COR-L47 (cell line): ENCODE measurements around the gene SLC18B1.
"Not testable (repeated sequence)": the region's sequence is repeated elsewhere in the genome, so short reads cannot be mapped to it uniquely, and the experiment has no call there.

Experiments
- DNase-seq: peaks from one replicate; lab custom pipeline; 2025; lab: John Stamatoyannopoulos, UW

Gene SLC18B1

DNA sequence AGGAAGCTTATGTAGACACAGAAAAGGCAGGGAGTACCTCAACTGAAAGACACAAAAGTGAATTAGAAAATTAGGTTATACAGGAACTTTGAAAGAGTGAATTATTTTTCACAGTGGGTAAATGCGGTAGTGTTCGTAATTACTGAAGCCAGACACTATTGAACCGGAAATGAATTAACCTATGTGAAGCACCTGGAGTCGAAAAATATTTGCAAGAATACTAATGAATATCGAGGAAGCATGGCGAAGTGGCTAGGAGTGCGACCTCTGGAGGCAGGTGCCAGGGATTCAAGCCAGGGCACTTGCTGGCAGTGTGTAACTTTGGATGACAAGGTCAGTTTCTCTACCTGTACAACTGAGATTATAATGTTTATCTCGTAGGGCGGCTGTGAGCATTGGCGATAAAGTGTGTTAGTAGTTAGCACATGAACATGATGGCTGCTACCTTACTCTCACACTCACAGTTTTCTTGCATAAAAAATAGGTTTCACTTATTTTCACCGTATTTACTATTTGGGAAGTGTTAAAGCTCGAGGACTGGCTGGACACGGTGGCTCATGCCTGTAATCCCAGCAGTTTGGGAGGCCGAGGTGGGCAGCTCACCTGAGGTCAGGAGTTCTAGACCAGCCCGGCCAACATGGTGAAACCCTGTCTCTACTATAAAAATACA, 567 bp upstream of the SLC18B1 start:
- DNase-seq, result peak; percentile 42

DNA sequence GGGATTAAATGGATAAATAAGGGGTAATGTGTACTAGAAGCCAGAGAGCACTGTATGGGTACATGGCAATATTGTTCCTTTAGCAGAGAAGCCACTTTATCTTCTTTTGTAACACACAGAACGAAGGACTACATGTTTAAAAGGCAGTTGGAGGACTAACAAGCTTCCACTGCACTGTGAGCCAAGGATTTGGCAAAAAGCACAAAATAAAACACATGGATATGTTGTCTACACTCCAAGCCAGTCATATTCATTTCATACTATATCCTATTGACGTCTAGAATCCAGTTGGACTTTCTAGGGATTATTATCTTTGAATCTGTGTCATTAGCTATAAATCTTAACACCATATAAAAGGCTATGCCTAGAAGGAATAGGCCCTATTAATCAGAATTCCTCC, 3.0 kb downstream of the SLC18B1 start:
- DNase-seq, result no peak

DNA sequence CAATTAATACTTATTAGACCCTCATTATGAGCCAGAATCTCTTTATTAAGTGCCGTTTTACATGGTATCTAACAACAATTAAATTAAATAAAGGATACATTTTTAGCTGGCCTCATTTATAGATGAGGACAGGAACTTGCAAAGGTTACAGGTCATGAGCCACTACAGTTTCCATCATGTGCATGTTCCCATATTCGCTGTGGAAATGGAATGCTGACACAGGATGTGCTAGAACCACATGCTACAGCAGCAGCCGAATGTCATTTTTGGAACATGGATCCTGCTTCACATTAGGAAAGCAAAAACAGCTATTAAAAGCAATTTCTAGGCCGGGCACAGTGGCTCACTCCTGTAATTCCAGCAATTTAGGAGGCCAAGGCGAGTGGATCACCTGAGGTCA, 5.9 kb downstream of the SLC18B1 start:
- DNase-seq, result no peak

DNA sequence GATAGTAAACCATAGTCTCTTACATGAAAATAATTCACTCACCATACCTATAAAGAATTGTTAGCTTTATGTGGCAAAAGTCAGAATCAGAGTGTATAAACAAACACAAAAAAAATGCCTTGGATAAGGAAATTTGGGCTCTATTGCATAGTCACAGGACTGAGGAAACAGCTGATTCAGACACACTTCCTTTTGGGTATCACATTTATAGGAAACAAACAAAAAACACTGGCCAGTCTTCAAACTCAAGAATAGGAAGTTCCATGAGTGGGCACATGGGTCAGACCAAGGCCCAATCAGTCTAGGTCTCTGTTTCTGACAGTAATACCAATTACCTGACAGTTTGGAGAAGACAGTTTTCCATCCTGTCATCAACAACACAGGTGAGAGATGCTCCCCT, 8.0 kb downstream of the SLC18B1 start:
- no peak for DNase-seq

DNA sequence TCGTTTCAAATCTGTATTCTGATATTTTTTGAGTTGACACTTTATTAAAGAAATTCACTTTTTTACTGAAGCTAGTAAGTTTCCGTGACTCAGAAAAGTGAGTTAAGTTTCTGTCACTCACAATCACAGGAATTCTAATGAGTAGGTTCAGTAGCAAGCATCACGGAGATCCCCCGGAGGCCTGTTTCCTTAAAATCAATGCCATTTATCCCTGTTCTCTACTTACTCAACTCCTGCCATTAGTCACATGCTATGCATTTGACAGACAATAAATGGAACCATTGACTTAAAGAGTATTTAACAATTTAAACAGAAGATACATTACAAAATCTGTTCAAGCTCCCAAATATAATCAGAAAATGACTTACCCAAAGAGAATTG, 9.1 kb downstream of the SLC18B1 start:
- no peak for DNase-seq

DNA sequence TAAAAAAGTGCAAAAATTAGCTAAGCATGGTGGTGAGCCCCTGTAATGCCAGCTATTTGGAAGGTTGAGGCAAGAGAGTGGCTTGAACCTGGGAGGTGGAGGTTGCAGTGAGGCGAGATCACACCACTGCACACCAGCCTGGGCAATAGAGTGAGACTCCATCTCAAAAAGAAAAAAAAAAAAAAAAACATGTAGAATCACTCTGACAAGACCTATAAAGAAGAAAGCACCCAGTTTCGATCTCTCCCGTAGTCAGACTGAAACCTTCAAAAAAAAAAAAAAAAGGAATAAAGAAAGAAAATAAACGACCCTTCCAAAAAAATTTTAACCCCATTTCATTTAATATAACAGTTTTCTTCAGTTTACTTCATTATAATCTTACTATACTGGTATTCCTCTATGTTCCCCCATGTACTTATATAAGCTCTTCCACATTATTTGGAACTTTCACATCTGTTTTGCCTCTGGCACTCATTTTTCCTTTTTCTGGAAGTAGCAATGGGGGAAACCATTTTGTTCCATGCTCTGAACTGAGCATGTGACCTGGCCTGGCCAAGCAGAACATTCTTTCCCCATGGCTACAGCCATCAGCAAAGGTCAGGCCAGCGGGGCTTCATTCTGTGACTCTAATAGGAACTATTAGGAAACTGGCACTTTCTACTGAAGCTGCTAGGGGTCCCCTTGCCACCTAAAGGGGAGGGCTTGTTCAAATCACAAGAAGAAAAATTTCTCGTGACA, 9.6 kb downstream of the SLC18B1 start:
- no peak for DNase-seq

DNA sequence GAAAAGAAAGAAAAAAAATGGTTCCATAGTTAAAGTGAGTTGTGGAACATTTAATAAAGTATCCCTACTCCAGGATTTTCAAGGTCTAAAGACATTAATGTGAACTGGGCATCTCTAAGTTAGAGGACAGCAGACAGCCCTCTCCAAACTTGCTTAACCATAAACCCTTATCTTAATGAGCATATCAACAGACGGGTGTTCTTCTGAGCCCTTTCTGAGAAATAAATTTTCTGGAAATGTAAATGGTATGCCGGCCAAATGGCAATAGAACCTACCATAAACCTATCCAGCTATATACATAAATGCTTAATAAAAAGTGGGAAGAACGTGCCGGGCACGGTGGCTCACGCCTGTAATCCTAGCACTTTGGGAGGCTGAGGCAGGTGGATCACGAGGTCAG, 12.5 kb downstream of the SLC18B1 start:
- DNase-seq, result no peak

DNA sequence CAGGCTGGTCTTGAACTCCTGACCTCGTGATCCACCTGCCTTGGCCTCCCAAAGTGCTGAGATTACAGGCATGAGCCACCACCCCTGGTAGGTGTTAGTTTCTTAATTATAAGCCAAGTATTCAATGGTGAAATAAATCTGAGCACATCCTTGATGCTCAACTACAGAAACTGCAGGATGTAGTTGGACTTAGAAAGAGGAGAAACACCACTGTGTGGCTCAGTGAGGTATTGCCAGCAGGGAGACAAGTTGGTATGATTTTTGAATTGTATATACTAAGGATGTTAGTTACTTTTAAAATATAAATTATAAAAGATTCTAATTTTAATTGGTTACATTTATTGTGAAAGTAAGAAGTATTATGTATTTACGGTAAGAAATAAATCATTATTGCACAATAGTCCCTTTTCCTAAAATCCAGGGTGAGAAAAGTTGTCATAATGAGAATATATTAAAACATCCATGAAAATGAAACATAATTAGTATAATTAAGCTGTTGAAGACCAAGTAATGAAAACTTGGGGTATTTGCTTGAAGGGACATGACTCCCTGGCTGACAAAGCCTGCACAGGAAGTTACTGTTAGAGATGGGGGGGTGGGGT, 17.6 kb downstream of the SLC18B1 start:
- no peak for DNase-seq

DNA sequence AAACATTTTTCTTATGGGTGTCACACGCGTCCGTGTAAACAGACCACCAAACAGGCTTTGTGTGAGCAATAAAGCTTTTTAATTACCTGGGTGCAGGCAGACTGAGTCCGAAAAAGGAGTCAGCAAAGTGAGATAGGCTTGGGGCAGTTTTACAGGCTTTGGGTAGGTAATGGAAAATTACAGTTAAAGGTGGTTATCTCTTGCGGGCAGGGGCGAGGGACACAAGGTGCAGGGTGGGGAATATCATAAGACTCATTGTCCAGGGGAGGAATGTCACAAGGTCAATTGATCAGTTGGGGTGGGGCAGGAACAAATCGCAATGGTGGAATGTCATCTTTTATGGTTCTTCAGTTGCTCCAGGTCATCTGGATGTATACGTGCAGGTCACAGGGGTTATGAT, 20.6 kb downstream of the SLC18B1 start:
- not testable (repeated sequence) for DNase-seq

DNA sequence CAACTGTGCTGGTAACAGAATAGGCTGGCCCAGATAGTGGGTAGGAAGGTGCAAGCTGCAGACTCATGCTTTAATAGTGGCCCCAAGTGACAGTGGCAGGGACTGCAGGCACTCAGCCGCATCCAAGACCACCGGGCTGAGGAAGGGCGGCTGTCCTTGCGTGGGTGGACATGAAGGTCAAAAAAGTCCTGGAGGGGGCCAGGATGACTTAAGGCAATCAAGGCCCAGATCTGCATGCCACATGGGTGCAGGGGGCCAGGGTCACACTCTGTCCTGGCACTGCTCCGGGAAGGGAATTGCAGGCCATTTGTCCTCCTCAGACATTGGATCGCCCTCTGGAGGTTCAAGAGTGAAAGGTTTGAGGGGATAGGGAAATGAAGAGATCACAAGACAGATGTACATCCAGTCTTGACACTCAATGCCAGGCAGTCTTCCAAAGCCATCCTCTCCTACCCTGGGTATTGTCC, 30.4 kb downstream of the SLC18B1 start:
- DNase-seq, result no peak

DNA sequence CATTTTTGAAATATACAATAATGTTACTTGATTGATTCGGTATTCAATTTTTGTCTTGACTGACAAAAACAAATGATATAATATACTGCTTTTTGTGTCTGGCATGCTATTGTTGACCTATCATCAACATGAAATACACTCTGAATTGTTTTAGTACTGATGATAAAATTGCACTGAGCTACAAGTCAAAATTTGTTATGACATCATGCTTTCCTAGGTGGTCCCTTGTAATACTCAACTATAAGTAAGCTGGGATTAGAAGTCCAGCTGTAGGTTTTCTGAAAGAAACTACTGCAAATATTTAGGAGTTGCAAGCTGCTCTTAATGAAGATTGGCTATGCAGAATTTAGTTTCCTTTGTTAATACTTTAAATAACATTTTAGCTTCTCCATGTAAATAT, 32.9 kb downstream of the SLC18B1 start:
- DNase-seq, result no peak

DNA sequence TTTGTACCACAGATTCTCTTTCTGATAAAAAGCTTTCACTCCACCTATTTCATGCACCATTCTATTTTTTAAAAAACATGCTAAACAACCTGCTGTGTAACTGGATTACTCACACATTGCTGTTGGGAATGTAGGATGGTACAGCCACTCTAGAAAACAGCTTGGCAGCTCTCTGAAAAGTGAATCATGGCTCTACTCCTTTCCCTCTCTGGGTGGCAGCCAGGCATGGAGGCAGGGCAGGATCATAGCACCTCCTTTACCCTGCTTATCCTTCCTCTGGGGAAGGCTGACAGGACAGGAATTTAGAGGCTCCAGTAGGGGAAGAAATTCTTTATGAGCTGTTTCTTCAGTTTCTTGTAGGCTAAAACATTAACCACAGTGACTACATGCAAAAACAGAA, 34.1 kb downstream of the SLC18B1 start:
- DNase-seq, result no peak

DNA sequence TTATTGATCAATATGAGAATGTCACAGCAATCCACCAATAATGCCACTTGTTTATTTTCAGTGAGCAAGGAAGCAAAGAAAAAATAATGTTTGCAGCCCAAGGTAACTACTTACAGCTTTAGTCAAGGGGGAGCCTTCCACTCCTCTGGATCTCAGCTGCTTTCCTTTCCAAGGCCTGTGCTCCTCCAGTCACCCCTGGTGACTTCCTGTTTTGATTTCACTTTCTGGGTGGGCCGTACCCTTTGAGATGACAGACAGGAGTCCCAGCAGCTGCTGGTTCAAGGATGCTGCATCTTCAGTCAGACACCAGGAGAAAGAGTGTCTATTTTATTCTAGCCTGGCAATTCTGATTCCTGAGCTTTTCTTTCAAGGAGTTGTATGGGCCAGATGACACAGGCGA, 35.2 kb downstream of the SLC18B1 start:
- DNase-seq, result no peak

DNA sequence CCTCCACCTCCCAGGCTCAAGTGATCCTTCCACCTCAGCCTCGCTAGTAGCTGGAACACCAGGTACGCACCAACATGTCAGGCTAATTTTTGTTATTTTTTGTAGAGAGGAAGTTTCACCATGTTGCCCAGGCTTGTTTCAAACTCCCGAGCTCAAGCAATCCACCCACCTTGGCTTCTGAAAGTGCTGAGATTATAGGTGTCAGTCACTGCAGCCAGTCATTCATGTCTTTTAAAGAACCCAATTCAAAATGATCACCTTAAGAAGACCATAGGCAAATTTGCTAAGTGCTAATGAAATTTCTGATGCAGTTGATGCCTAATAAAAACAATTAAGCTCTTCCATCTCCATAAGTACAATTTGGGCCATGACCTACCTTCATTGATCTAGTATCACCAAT, 38.2 kb downstream of the SLC18B1 start:
- DNase-seq, result no peak

DNA sequence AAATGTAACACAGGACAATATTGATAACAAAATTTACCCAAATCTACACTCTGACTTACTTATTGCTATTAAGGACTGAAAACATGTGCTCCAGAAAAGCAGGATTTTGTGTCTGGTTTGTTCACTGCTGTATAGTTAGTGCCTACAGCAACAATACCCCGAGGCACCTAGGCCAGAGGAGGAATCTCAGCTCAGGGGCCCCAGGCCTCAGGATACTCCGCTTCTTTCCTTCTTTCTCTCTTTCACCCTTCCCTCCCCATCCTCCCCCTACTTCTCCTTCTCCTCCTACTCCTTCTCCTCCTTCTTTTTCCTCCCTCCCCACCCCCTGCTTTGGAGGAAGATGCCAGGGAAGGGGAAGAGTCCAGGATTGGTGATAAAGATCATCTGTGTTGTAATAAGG, 39.7 kb downstream of the SLC18B1 start:
- no peak for DNase-seq

DNA sequence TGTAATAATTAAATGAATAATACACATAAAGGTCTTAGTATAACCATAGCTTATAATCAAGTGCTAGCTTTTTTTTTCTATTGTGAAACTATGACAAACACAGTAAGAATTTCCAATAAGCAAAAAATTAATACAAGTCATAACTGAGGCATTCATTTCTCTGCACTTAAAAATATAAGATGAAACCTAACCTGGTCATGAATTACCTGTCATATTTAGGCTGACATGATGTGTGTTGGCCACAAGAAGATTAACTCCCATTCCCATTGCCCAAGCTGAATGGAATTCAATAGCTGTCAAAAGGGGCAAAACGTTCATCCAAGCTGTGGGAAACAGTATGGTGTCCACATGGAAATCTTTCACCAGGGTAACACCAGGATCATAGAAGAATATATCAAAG, 46.2 kb downstream of the SLC18B1 start:
- DNase-seq, result no peak

DNA sequence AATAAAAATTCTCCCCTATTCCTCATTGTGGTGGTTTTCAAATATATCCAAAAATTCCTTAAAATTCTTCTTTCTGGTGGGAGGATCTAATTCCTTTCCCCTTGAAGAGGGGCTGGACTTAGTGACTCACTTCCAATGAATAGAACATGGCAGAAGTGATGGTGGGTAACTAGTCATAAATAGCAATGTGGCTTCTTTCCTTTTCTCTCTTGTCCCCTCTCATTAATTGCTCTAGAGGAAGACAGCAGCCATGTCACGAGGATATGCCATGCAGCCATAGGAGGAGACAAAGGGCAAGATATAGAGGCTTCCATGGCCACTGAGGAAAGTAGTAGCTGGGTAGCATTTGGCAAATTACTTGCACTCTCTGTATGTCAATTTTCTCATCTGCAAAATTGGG, 46.6 kb downstream of the SLC18B1 start:
- no peak for DNase-seq

DNA sequence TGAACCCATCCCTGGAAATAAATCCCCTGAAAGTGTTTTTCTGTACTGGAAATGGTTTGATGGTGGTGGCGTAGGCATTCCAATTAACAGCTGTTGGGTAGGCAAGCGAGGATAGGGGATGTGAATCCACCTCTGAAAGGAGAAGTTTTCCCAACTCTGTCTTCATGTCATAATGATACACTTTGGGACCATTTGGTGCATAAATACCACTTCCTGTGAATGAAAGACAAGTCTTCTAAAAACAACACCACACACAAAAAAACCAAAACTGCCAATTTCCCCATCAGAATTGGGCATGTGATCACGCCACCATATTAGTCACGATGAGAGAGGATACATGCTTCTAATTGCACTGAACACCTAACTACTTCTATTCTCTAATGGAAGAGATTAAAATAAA, 47.1 kb downstream of the SLC18B1 start:
- no peak for DNase-seq

DNA sequence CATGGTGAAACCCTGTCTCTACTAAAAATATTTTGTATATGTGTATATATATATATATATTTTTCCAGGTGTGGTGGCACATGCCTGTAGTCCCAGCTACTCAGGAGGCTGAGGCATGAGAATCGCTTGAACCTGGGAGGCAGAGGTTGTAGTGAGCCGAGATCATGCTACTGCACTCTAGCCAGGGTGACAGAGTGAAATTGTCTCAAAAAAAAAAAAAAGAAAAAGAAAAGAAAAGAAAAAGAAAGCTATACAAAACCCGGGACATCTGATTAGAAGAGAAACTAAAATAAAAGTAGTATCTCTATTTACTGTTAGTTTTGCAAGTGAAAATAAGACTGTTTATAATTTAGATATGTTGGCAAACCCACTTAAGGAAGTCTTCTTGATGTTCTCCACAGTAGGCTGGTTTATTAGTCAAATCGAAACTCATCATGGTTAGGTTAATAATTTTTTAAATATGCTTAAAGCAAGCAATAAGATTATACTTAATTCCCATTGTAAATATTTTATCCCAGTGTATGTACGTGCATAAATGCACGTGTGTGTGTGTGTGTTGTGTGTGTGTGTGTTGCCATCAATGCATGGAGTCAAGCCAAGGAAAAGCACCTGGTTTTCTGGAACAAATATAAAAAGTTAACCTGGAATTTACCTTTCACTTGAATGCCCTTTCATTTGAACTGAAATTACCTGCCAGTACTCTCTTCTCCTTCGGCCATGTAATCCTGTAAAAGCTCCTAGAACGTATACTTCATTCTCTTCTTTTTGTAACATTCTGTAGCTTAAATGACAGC, 47.8 kb downstream of the SLC18B1 start:
- DNase-seq, result no peak

DNA sequence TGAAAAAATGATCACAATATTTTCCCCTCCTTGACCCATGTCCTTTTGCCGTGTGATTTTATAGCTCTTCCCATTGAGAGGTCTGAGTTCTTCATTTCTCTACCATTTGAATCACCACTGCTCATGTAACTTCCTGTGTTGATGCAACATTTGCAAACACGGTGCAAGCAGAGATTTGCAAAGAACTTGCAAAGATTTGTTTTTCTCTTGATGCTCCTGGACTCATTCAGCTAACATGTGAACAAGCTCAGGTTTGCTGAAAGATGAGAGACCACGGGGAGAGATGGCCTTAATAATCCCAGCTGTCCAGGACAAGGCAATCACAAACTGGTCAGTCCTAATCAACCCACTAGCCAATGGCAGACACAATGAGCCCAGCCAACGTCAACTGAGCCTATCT, 49.3 kb downstream of the SLC18B1 start:
- DNase-seq, result no peak

DNA sequence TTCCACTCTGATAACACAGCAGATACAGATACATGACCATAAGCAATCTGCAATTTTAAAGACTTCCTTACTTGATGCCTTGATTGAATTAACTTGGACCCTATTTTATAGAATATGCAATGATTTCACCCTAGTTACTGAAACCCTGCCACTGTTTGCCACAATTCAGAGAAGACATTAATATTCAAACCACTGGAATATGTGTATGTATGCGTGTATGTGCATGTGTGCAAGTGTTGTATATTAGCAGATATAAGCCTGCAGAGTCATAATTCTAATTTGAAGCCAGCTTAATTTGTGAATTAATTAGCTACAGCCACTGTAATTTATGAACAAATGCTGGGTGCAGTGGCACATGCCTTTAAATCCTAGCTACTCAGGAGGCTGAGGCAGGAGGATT, 50.0 kb downstream of the SLC18B1 start:
- no peak for DNase-seq

DNA sequence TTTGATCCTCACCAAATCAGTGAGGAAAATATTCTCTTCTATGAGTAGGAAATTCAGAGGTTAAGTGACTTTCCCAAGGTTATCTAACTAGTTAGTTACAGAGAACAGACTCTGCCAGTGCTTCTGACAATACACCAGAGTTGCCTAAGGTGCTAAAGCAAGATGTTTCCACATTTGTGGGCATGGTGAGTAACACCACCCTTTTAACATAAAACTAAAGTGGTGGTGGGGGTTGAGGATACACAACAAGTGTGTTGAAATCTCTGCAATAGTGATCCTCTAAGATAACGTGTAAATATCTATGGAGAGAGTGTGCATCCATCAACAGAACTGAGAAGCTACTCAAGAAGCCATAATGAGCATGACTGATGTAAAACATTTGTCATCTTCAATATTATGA, 52.4 kb downstream of the SLC18B1 start:
- no peak for DNase-seq

DNA sequence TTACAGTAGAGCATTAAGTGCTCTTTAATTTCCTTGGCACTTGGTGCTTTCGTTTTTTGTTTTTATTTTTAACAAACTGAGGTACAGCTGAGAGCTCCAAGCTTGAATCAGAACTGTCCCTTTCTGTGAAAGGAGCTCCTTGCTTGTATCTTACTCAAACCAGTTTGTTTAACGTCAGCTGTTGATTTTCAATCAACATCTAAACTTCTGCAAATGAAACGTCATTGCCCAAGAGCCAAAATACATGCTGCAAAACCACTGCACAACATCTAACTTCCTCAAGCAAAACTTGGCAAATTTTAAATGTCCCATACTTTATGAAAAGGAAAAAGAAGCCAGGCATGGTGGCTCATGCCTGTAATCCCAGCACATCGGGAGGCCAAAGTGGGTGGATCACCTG, 55.9 kb downstream of the SLC18B1 start:
- no peak for DNase-seq
